HepG2 (cell line): ENCODE data around the gene B9D2. TPM values are rescaled to one million over a fixed set of nuclear protein-coding genes. Genes with fewer than 3 reads are reported as not detected.
A peak's percentile ranks its signal among the peaks of the same experiment; 100 is the strongest.

ENCODE experiments used
- AHR ChIP-seq: IDR thresholded peaks from 2 replicates; pipeline ENCODE4 v1.6.1; 2018; ENCODE audit warnings: missing genetic modification reagents, missing compliant biosample characterization
- GFI1 ChIP-seq: sonication (generic); formaldehyde crosslinking; IDR thresholded peaks from 2 replicates; pipeline ENCODE4 v1.5.0; 2020; ENCODE audit warnings: missing genetic modification reagents, mild to moderate bottlenecking, borderline replicate concordance
- RBM39 ChIP-seq: fragments of 200-400 bp; formaldehyde crosslinking; IDR thresholded peaks from one replicate; pipeline ENCODE4 v1.6.1; 2018; ENCODE audit warnings: antibody characterized with exemption, mild to moderate bottlenecking, low read depth, low read length; ENCODE audit not compliant: poor library complexity, severe bottlenecking
- ZKSCAN8 ChIP-seq: IDR thresholded peaks from 2 replicates; pipeline ENCODE4 v1.6.1; 2016; ENCODE audit warnings: borderline replicate concordance, missing genetic modification reagents, missing compliant biosample characterization
- ZNF253 ChIP-seq: sonication (generic); formaldehyde crosslinking; IDR thresholded peaks from 2 replicates; pipeline ENCODE4 v1.8.0; 2022; ENCODE audit warnings: mild to moderate bottlenecking, missing genetic modification reagents, borderline replicate concordance
- ZNF382 ChIP-seq: sonication (generic); formaldehyde crosslinking; IDR thresholded peaks from 2 replicates; pipeline ENCODE4 v1.5.0; 2020; ENCODE audit warnings: missing genetic modification reagents, mild to moderate bottlenecking, borderline replicate concordance
- ZNF614 ChIP-seq: IDR thresholded peaks from 2 replicates; pipeline ENCODE4 v1.6.1; 2018; ENCODE audit warnings: missing biosample characterization, missing genetic modification reagents, inconsistent platforms, borderline replicate concordance
- ZNF782 ChIP-seq: sonication (generic); formaldehyde crosslinking; IDR thresholded peaks from 2 replicates; pipeline ENCODE4 v1.4.0; 2020; ENCODE audit warnings: missing genetic modification reagents, mild to moderate bottlenecking, borderline replicate concordance
- polyA plus RNA-seq, 8 experiments: library from polyadenylated mRNA; depleted of rRNA in 3 of 8; stranded (reverse) in 7 of 8; unstranded in 1 of 8; fragments of >200 nt; fragmentation: Illumina TruSeq in 4 of 8; extraction: Trizol in 4 of 8; gene quantifications; 2 replicates each; pipeline versions ENCODE4 v1.2.1 to v1.2.3, GENCODE V29; 2011 to 2016; ENCODE audit warnings: low read depth in 4 of 8, missing spikeins in 1 of 8, mixed read lengths in 1 of 8; ENCODE audit not compliant: insufficient read depth in 1 of 8
- total RNA-seq, 5 experiments: library from RNA; depleted of rRNA; stranded (reverse); fragments of >200 nt; fragmentation: Illumina TruSeq; extraction: Trizol; gene quantifications; 2 replicates each; pipeline ENCODE4 v1.2.3, GENCODE V29; 2016; ENCODE audit warnings: low read depth in 1 of 5
- TF ChIP-seq, protein P1 (sequence below): sonication (generic); formaldehyde crosslinking; IDR thresholded peaks from one replicate; pipeline ENCODE4 v1.5.1; 2020; ENCODE audit warnings: mild to moderate bottlenecking, missing genetic modification reagents; ENCODE audit errors: not compliant biosample characterization
- TF ChIP-seq, protein P2 (sequence below): sonication (generic); formaldehyde crosslinking; IDR thresholded peaks from 2 replicates; pipeline ENCODE4 v1.5.0; 2020; ENCODE audit warnings: mild to moderate bottlenecking, missing genetic modification reagents
- TF ChIP-seq, protein P3 (sequence below): IDR thresholded peaks from 2 replicates; pipeline ENCODE4 v1.6.1; 2016; ENCODE audit warnings: missing genetic modification reagents, missing compliant biosample characterization
- TF ChIP-seq, protein P4 (sequence below): IDR thresholded peaks from 2 replicates; pipeline ENCODE4 v1.6.1; 2018; ENCODE audit warnings: missing genetic modification reagents, mild to moderate bottlenecking, missing compliant biosample characterization
- TF ChIP-seq, protein P5 (sequence below): IDR thresholded peaks from 2 replicates; pipeline ENCODE4 v1.6.1; 2016; ENCODE audit warnings: low read depth

Gene B9D2
- total and polyA plus RNA-seq, 2 of the 13 experiments (the other 11 are each of a cell fraction or from before 2014, with no cell fraction given) = 3.1 to 4.4 TPM

DNA sequence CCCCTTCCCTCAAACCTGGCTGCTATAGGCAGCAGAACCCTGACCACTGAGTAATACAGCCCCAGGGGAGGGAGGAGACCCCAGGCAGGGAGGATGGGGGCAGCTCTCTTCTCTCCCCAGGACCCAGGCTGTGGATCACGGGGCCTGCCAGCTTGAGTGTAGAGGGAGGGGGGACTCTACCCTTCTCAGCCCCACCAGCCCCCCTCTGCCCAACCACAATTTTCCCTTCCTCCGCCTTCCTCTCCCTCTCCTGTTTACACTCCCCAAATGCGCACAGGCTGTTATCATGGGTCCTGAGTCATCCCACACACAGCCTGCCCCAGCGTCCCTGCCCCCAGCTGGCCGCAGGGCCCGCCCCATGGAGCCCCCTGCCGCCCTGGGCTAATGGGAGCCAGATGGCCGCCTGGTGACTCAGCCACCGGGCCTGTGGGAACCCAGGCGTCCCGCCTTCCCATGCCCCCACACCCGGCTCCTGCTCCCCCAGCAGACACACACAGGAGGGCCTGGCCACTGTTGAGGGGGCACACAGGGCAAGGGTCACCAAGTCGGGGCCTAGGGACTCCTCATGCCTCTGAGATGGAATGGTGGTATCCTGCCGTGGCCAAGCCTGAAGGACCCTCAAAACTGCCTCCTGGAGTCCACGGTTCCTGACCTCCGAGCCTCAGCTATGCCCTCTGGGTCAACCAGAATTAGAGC, 40.4 kb downstream of the B9D2 start (continued):
- TF ChIP-seq, protein P1, sequence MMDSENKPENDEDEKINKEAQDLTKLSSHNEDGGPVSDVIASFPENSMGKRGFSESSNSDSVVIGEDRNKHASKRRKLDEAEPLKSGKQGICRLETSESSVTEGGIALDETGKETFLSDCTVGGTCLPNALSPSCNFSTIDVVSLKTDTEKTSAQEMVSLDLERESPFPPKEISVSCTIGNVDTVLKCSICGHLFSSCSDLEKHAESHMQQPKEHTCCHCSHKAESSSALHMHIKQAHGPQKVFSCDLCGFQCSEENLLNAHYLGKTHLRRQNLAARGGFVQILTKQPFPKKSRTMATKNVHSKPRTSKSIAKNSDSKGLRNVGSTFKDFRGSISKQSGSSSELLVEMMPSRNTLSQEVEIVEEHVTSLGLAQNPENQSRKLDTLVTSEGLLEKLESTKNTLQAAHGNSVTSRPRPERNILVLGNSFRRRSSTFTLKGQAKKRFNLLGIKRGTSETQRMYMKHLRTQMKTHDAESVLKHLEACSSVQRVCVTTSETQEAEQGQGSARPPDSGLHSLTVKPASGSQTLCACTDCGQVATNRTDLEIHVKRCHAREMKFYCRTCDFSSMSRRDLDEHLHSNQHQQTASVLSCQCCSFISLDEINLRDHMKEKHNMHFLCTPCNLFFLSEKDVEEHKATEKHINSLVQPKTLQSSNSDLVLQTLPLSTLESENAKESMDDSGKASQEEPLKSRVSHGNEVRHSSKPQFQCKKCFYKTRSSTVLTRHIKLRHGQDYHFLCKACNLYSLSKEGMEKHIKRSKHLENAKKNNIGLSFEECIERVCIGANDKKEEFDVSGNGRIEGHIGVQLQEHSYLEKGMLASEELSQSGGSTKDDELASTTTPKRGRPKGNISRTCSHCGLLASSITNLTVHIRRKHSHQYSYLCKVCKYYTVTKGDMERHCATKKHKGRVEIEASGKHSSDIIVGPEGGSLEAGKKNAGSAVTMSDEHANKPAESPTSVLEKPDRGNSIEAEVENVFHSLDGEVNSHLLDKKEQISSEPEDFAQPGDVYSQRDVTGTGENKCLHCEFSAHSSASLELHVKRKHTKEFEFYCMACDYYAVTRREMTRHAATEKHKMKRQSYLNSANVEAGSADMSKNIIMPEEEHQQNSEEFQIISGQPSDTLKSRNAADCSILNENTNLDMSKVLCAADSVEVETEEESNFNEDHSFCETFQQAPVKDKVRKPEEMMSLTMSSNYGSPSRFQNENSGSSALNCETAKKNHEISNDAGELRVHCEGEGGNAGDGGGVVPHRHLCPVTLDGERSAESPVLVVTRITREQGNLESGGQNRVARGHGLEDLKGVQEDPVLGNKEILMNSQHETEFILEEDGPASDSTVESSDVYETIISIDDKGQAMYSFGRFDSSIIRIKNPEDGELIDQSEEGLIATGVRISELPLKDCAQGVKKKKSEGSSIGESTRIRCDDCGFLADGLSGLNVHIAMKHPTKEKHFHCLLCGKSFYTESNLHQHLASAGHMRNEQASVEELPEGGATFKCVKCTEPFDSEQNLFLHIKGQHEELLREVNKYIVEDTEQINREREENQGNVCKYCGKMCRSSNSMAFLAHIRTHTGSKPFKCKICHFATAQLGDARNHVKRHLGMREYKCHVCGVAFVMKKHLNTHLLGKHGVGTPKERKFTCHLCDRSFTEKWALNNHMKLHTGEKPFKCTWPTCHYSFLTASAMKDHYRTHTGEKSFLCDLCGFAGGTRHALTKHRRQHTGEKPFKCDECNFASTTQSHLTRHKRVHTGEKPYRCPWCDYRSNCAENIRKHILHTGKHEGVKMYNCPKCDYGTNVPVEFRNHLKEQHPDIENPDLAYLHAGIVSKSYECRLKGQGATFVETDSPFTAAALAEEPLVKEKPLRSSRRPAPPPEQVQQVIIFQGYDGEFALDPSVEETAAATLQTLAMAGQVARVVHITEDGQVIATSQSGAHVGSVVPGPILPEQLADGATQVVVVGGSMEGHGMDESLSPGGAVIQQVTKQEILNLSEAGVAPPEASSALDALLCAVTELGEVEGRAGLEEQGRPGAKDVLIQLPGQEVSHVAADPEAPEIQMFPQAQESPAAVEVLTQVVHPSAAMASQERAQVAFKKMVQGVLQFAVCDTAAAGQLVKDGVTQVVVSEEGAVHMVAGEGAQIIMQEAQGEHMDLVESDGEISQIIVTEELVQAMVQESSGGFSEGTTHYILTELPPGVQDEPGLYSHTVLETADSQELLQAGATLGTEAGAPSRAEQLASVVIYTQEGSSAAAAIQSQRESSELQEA (CRISPR knock-in tag) = no peak
- no peak for TF ChIP-seq GFI1 (CRISPR knock-in tag)
- TF ChIP-seq ZKSCAN8 = no peak
- TF ChIP-seq, protein P2, sequence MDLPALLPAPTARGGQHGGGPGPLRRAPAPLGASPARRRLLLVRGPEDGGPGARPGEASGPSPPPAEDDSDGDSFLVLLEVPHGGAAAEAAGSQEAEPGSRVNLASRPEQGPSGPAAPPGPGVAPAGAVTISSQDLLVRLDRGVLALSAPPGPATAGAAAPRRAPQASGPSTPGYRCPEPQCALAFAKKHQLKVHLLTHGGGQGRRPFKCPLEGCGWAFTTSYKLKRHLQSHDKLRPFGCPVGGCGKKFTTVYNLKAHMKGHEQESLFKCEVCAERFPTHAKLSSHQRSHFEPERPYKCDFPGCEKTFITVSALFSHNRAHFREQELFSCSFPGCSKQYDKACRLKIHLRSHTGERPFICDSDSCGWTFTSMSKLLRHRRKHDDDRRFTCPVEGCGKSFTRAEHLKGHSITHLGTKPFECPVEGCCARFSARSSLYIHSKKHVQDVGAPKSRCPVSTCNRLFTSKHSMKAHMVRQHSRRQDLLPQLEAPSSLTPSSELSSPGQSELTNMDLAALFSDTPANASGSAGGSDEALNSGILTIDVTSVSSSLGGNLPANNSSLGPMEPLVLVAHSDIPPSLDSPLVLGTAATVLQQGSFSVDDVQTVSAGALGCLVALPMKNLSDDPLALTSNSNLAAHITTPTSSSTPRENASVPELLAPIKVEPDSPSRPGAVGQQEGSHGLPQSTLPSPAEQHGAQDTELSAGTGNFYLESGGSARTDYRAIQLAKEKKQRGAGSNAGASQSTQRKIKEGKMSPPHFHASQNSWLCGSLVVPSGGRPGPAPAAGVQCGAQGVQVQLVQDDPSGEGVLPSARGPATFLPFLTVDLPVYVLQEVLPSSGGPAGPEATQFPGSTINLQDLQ (CRISPR knock-in tag) = no peak
- TF ChIP-seq RBM39 = peak; percentile 85
- TF ChIP-seq, protein P3, sequence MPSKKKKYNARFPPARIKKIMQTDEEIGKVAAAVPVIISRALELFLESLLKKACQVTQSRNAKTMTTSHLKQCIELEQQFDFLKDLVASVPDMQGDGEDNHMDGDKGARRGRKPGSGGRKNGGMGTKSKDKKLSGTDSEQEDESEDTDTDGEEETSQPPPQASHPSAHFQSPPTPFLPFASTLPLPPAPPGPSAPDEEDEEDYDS (CRISPR knock-in tag) = no peak
- TF ChIP-seq ZNF614 (CRISPR knock-in tag) = no peak
- no peak for TF ChIP-seq AHR (CRISPR knock-in tag)
- TF ChIP-seq ZNF382 (CRISPR knock-in tag) = no peak
- no peak; the same call in 1 of the 2 replicates for TF ChIP-seq ZNF253
- no peak for TF ChIP-seq ZNF782 (CRISPR knock-in tag)
- TF ChIP-seq, protein P4, sequence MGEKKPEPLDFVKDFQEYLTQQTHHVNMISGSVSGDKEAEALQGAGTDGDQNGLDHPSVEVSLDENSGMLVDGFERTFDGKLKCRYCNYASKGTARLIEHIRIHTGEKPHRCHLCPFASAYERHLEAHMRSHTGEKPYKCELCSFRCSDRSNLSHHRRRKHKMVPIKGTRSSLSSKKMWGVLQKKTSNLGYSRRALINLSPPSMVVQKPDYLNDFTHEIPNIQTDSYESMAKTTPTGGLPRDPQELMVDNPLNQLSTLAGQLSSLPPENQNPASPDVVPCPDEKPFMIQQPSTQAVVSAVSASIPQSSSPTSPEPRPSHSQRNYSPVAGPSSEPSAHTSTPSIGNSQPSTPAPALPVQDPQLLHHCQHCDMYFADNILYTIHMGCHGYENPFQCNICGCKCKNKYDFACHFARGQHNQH = 0 out of 2 replicates have a peak, but pooled peaks have one; percentile 26
- TF ChIP-seq, protein P5, sequence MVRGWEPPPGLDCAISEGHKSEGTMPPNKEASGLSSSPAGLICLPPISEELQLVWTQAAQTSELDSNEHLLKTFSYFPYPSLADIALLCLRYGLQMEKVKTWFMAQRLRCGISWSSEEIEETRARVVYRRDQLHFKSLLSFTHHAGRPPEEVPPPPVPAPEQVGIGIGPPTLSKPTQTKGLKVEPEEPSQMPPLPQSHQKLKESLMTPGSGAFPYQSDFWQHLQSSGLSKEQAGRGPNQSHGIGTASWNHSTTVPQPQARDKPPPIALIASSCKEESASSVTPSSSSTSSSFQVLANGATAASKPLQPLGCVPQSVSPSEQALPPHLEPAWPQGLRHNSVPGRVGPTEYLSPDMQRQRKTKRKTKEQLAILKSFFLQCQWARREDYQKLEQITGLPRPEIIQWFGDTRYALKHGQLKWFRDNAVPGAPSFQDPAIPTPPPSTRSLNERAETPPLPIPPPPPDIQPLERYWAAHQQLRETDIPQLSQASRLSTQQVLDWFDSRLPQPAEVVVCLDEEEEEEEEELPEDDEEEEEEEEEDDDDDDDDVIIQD (CRISPR knock-in tag) = no peak
